Measurements from ENCODE around the gene ADGRA3. TPM values are rescaled to one million over a fixed set of nuclear protein-coding genes. Genes with fewer than 3 reads are reported as not detected.

ADGRA3 gene
- total and polyA plus RNA-seq, 2 of the 13 experiments (the other 11 are each of a cell fraction or from before 2014, with no cell fraction given), result 32.2 to 40.8 TPM

DNA sequence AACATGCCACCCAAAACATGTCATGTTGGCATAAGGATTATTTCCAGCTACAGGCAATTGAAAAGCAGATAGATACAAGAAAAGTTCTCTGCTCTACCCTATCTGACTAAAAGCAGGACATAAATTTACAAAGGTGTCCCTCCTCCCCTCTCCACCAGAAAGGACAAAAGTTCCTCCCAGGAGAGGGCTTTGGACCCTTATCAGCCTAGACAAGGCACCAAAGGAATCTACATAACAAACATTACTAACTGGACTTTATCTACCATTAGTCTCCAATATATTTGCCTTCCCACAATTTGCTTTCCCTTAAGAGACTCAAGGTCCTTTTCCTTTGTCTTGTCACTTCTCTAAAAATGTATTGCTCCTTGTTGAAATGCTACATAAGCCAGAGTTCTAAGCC is 55.6 kb downstream of the ADGRA3 start (continued):
- TF ChIP-seq ATF2 (CRISPR knock-in tag; IDR thresholded peaks at IDR 0.05) (no peak), SIX1 (CRISPR knock-in tag; IDR thresholded peaks at IDR 0.05; ENCODE audit: borderline replicate concordance) (no peak), ZNF263 (CRISPR knock-in tag; IDR thresholded peaks at IDR 0.05) (no peak; the same call in 1 of the 2 replicates), ZNF567 (CRISPR knock-in tag; IDR thresholded peaks at IDR 0.05; ENCODE audit: borderline replicate concordance) (no peak), ZNF777 (CRISPR knock-in tag; IDR thresholded peaks at IDR 0.05) (no peak), ZFP36 (IDR thresholded peaks at IDR 0.05; ENCODE audit: borderline replicate concordance, low read depth, low read length, partially characterized antibody) (no peak), ZNF782 (CRISPR knock-in tag; IDR thresholded peaks at IDR 0.05; ENCODE audit: borderline replicate concordance) (no peak), ZNF879 (CRISPR knock-in tag; IDR thresholded peaks at IDR 0.05) (no peak), ZNF589 (CRISPR knock-in tag; conservative IDR thresholded peaks at IDR 0.05) (no peak), ZNF18 (CRISPR knock-in tag; IDR thresholded peaks at IDR 0.05; ENCODE audit: insufficient replicate concordance) (no peak), ZSCAN25 (CRISPR knock-in tag; IDR thresholded peaks at IDR 0.05) (no peak), TFAP4 (IDR thresholded peaks at IDR 0.05; ENCODE audit: borderline replicate concordance, low read depth) (no peak), EZH2 (conservative IDR thresholded peaks at IDR 0.05; ENCODE audit: low read depth, low read length) (no peak), TFE3 (CRISPR knock-in tag; IDR thresholded peaks at IDR 0.05) (no peak), ATRX (CRISPR knock-in tag; IDR thresholded peaks at IDR 0.05; ENCODE audit: borderline replicate concordance) (no peak)
- TF ChIP-seq, protein P1, sequence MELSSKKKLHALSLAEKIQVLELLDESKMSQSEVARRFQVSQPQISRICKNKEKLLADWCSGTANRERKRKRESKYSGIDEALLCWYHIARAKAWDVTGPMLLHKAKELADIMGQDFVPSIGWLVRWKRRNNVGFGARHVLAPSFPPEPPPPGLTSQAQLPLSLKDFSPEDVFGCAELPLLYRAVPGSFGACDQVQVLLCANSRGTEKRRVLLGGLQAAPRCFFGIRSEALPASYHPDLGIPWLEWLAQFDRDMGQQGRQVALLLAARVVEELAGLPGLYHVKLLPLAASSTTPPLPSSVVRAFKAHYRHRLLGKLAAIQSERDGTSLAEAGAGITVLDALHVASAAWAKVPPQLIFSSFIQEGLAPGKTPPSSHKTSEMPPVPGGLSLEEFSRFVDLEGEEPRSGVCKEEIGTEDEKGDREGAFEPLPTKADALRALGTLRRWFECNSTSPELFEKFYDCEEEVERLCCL (CRISPR knock-in tag; IDR thresholded peaks at IDR 0.05; ENCODE audit: borderline replicate concordance), result no peak
- TF ChIP-seq, protein P2, sequence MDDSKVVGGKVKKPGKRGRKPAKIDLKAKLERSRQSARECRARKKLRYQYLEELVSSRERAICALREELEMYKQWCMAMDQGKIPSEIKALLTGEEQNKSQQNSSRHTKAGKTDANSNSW (CRISPR knock-in tag; IDR thresholded peaks at IDR 0.05; ENCODE audit: borderline replicate concordance), result no peak
- TF ChIP-seq, protein P3, sequence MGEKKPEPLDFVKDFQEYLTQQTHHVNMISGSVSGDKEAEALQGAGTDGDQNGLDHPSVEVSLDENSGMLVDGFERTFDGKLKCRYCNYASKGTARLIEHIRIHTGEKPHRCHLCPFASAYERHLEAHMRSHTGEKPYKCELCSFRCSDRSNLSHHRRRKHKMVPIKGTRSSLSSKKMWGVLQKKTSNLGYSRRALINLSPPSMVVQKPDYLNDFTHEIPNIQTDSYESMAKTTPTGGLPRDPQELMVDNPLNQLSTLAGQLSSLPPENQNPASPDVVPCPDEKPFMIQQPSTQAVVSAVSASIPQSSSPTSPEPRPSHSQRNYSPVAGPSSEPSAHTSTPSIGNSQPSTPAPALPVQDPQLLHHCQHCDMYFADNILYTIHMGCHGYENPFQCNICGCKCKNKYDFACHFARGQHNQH (CRISPR knock-in tag; IDR thresholded peaks at IDR 0.05), result no peak
- TF ChIP-seq, protein P4, sequence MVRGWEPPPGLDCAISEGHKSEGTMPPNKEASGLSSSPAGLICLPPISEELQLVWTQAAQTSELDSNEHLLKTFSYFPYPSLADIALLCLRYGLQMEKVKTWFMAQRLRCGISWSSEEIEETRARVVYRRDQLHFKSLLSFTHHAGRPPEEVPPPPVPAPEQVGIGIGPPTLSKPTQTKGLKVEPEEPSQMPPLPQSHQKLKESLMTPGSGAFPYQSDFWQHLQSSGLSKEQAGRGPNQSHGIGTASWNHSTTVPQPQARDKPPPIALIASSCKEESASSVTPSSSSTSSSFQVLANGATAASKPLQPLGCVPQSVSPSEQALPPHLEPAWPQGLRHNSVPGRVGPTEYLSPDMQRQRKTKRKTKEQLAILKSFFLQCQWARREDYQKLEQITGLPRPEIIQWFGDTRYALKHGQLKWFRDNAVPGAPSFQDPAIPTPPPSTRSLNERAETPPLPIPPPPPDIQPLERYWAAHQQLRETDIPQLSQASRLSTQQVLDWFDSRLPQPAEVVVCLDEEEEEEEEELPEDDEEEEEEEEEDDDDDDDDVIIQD (CRISPR knock-in tag; IDR thresholded peaks at IDR 0.05; ENCODE audit: low read depth), result 0 out of 2 replicates have a peak, but pooled peaks have one; percentile 24
